Activated CD8-positive, alpha-beta T cell treated with anti-CD3 and anti-CD28 coated beads for 36 hours (primary cell): ENCODE results near the gene SNRPB2. TPM values are rescaled to one million over a fixed set of nuclear protein-coding genes. Genes with fewer than 3 reads are reported as not detected.

Experiments
- ATAC-seq: fragments of 200-7000 bp; cut with Tn5 transposase; one replicate; pipeline ENCODE4 v1.10.0; 2021; ENCODE audit warnings: mild to moderate bottlenecking, moderate library complexity
- CTCF ChIA-PET: fragments of 350-600 bp; sonication (Branson Sonifier 250); formaldehyde crosslinking; loops from one replicate; lab custom pipeline; 2021; ENCODE audit warnings: antibody characterized with exemption; lab: Charles Lee
- POLR2A ChIA-PET: fragments of 350-600 bp; sonication (Branson Sonifier 250); formaldehyde crosslinking; loops from one replicate; lab custom pipeline; 2021; ENCODE audit warnings: antibody characterized with exemption; lab: Charles Lee
- DNase-seq: peaks from one replicate; pipeline ENCODE4 v3.0.0-alpha.2; 2020
- H3K27ac Mint-ChIP-seq: one replicate; pipeline ENCODE4 v1.8.0; 2021; ENCODE audit warnings: mild to moderate bottlenecking, mixed read lengths
- H3K27me3 Mint-ChIP-seq: one replicate; pipeline ENCODE4 v1.8.0; 2021; ENCODE audit warnings: mixed read lengths
- H3K36me3 Mint-ChIP-seq: one replicate; pipeline ENCODE4 v1.8.0; 2021; ENCODE audit warnings: low read depth, mixed read lengths
- H3K4me1 Mint-ChIP-seq: one replicate; pipeline ENCODE4 v1.8.0; 2021; ENCODE audit warnings: low read depth, mixed read lengths
- H3K4me3 Mint-ChIP-seq: one replicate; pipeline ENCODE4 v1.8.0; 2021; ENCODE audit warnings: mild to moderate bottlenecking, moderate library complexity, mixed read lengths
- H3K9me3 Mint-ChIP-seq: one replicate; pipeline ENCODE4 v1.8.0; 2021; ENCODE audit warnings: mixed read lengths
- CTCF ChIP-seq: fragments of 200-600 bp; IDR thresholded peaks from one replicate; pipeline ENCODE4 v1.8.0; 2022; ENCODE audit warnings: antibody characterized with exemption, mild to moderate bottlenecking
- intact Hi-C: fragments of 100-400 bp; cut with micrococcal nuclease; formaldehyde crosslinking; loops from one replicate; pipeline ENCODE4 v1.10.0; 2022
- total RNA-seq, 2 experiments: library from RNA; stranded (reverse); gene quantifications; one replicate each; pipeline ENCODE4 v1.2.3, GENCODE V29; 2021

SNRPB2 gene
- total RNA-seq, 2 experiments from 2014 or later, result 105 to 108 TPM

GRCh38 chr20:16692442-16692841 is 37.4 kb upstream of the SNRPB2 start:
- TF ChIP-seq CTCF, result no peak
- H3K27ac Mint-ChIP-seq, result no peak overlapping the region
- DNase-seq (no peak), ATAC-seq (no peak)
- no peaks in the 10 kb centered on the region for H3K4me1 Mint-ChIP-seq
- CTCF ChIA-PET, result no interaction called here
- intact Hi-C loops, result no loop called here
- H3K9me3 Mint-ChIP-seq, result no peaks in the 10 kb centered on the region
- POLR2A ChIA-PET, result no interaction called here
- peaks cover 19% of the 10 kb centered on the region for H3K27me3 Mint-ChIP-seq
- H3K36me3 Mint-ChIP-seq, result no peaks in the 10 kb centered on the region
- no peak overlapping the region for H3K4me3 Mint-ChIP-seq

GRCh38 chr20:16693278-16693677 is 36.5 kb upstream of the SNRPB2 start:
- no peak overlapping the region for H3K4me3 Mint-ChIP-seq
- H3K9me3 Mint-ChIP-seq, result no peaks in the 10 kb centered on the region
- peaks cover 24% of the 10 kb centered on the region for H3K27me3 Mint-ChIP-seq
- CTCF ChIA-PET, result no interaction called here
- POLR2A ChIA-PET, result no interaction called here
- H3K36me3 Mint-ChIP-seq, result no peaks in the 10 kb centered on the region
- no peaks in the 10 kb centered on the region for H3K4me1 Mint-ChIP-seq
- no peak for ATAC-seq
- TF ChIP-seq CTCF, result no peak
- no peak for DNase-seq
- no peak overlapping the region for H3K27ac Mint-ChIP-seq
- intact Hi-C loops, result no loop called here

- POLR2A ChIA-PET, result no interaction called here
- H3K9me3 Mint-ChIP-seq, result no peaks in the 10 kb centered on the region
- H3K27ac Mint-ChIP-seq, result no peak overlapping the region
- CTCF ChIA-PET, result interaction anchor here (1.1 kb wide), 1 partner anchor 66 kb away, joined by 3 read pairs; no protein-coding TSS in a partner anchor
- DNase-seq (no peak), ATAC-seq (no peak)
- intact Hi-C loops, result no loop called here
- H3K4me3 Mint-ChIP-seq, result no peak overlapping the region
- H3K27me3 Mint-ChIP-seq, result peaks cover 21% of the 10 kb centered on the region
- no peaks in the 10 kb centered on the region for H3K36me3 Mint-ChIP-seq
- no peaks in the 10 kb centered on the region for H3K4me1 Mint-ChIP-seq
- no peak for TF ChIP-seq CTCF
Measured at GRCh38 chr20:16694161-16694560, 35.7 kb upstream of the SNRPB2 start.

- ChIA-PET CTCF (no interaction called here), POLR2A (no interaction called here)
- Mint-ChIP-seq H3K36me3 (no peaks in the 10 kb centered on the region), H3K27ac (no peak overlapping the region), H3K4me1 (no peaks in the 10 kb centered on the region), H3K27me3 (peaks cover 19% of the 10 kb centered on the region), H3K4me3 (no peak overlapping the region), H3K9me3 (no peaks in the 10 kb centered on the region)
- DNase-seq (no peak), ATAC-seq (no peak)
- no peak for TF ChIP-seq CTCF
- intact Hi-C loops, result no loop called here
Measured at GRCh38 chr20:16695628-16696027, 34.2 kb upstream of the SNRPB2 start.

- Mint-ChIP-seq H3K27ac (no peak overlapping the region), H3K9me3 (no peaks in the 10 kb centered on the region), H3K27me3 (peaks cover 15% of the 10 kb centered on the region), H3K4me1 (peaks cover 2% of the 10 kb centered on the region), H3K4me3 (no peak overlapping the region), H3K36me3 (no peaks in the 10 kb centered on the region)
- POLR2A ChIA-PET, result no interaction called here
- intact Hi-C loops, result no loop called here
- CTCF ChIA-PET, result no interaction called here
- DNase-seq, result no peak
- ATAC-seq, result no peak
- TF ChIP-seq CTCF, result no peak
Measured at GRCh38 chr20:16699293-16699692, 30.5 kb upstream of the SNRPB2 start.
